ENCODE results near the gene MYBPHL. TPM values are rescaled to one million over a fixed set of nuclear protein-coding genes. Genes with fewer than 3 reads are reported as not detected.
A peak's percentile ranks its signal among the peaks of the same experiment; 100 is the strongest.

Gene MYBPHL
- polyA plus RNA-seq, 1 experiment: not detected

DNA sequence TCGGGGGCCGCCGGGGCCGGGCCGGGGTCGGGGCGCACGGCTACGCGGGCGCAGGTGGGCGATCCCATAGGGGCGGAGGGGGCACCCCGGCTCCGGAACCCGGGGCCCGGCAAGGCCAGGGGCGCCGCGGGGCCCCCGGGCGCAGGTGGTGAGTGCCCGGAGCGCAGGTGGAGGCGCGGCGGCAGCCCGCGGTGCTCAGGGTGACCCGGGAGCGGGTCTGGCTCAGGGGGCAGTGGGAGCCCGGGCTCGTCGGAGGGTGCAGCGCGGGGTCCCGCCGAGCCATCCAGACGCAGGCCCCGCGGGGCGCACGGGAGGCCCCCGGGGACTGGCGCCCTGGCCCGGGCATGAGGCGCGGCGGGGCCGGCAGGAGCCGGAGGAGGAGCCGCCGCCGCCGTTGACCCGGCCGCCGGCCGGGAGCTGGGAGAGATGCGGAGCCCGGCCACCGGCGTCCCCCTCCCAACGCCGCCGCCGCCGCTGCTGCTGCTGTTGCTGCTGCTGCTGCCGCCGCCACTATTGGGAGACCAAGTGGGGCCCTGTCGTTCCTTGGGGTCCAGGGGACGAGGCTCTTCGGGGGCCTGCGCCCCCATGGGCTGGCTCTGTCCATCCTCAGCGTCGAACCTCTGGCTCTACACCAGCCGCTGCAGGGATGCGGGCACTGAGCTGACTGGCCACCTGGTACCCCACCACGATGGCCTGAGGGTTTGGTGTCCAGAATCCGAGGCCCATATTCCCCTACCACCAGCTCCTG, 57.0 kb downstream of the MYBPHL start:
- H3K27ac ChIP-seq (ENCODE audit: low read depth, low read length): no peak overlapping the region
- ChIA-PET POLR2A (interaction anchor here (1.0 kb wide), 1 partner anchor 9 kb away, joined by 4 read pairs; no protein-coding TSS in a partner anchor), CTCF (interaction anchor here (2.1 kb wide), 1 partner anchor 10 kb away, joined by 6 read pairs; no protein-coding TSS in a partner anchor)
- peaks cover 17% of the 10 kb centered on the region for H3K9me3 ChIP-seq (ENCODE audit: control insufficient read depth, insufficient read depth, low read length)
- no peaks in the 10 kb centered on the region for H3K27me3 ChIP-seq (ENCODE audit: control insufficient read depth, insufficient read depth, low read length)
- TF ChIP-seq, protein P1, sequence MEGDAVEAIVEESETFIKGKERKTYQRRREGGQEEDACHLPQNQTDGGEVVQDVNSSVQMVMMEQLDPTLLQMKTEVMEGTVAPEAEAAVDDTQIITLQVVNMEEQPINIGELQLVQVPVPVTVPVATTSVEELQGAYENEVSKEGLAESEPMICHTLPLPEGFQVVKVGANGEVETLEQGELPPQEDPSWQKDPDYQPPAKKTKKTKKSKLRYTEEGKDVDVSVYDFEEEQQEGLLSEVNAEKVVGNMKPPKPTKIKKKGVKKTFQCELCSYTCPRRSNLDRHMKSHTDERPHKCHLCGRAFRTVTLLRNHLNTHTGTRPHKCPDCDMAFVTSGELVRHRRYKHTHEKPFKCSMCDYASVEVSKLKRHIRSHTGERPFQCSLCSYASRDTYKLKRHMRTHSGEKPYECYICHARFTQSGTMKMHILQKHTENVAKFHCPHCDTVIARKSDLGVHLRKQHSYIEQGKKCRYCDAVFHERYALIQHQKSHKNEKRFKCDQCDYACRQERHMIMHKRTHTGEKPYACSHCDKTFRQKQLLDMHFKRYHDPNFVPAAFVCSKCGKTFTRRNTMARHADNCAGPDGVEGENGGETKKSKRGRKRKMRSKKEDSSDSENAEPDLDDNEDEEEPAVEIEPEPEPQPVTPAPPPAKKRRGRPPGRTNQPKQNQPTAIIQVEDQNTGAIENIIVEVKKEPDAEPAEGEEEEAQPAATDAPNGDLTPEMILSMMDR (IDR thresholded peaks at IDR 0.05; ENCODE audit: low read depth, low read length): no peak
- DNase-seq (ENCODE audit: low read depth, low spot score): no peak
- peak overlapping the region; percentile 54 for H3K4me3 ChIP-seq (ENCODE audit: low read depth, low read length)

DNA sequence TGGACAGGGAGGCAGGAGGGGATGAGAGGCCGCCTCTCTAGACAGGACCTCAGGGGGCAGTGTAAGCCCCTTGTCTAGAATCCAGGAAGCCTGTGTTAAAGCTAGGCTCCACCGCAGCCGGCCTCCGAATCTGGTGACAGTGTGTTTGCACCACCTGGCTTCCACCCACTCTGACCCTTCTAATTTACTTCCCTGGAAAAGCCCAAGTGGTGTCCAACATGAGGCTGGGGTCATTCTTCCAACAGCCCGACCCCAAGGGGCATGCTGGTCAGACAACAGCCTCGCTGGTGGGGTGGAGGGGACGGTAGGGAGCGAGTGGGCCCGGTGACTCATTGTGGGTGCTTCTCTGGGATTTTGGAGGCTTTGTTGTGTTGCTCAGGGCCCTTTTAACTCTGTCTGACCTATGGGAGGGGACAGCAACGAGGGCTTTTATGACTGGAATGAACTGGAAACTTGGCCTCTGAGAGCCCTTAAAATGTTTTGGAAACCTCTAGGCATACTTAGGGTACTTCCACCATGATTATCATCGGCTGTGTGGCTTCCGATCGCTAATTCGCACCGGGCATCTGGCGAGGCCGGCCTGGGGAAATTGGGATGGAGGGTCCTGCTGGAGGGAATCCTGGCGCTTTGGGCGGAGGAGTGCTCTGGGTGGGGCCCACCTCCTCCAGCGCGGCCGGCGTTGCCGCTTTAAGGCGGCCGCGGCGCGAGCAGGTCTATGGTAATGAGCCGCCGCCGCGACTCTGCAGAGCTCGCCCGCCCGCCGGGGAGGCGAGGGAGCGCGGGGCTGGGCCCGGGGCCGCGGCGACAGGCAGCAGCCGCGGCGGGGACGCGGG, 57.8 kb downstream of the MYBPHL start, which contains the start of gene CELSR2:
TSS of gene CELSR2 (plus strand) at position 743 of the 833 bp plus-strand sequence. CDS start 541 bp downstream, outside the sequence.
- Histone ChIP-seq H3K27ac (ENCODE audit: low read depth, low read length) (no peak within 1 kb of the TSS), H3K27me3 (ENCODE audit: control insufficient read depth, insufficient read depth, low read length) (no peaks in the 10 kb centered on the region), H3K9me3 (ENCODE audit: control insufficient read depth, insufficient read depth, low read length) (peaks cover 17% of the 10 kb centered on the region), H3K4me3 (ENCODE audit: low read depth, low read length) (peak within 1 kb of the TSS; percentile 54)
- TF ChIP-seq, protein P1 (IDR thresholded peaks at IDR 0.05; ENCODE audit: low read depth, low read length): no peak
- ChIA-PET POLR2A (no interaction called here), CTCF (interaction anchor here (2.1 kb wide), 1 partner anchor 10 kb away, joined by 6 read pairs; no protein-coding TSS in a partner anchor)
- DNase-seq (ENCODE audit: low read depth, low spot score): no peak

DNA sequence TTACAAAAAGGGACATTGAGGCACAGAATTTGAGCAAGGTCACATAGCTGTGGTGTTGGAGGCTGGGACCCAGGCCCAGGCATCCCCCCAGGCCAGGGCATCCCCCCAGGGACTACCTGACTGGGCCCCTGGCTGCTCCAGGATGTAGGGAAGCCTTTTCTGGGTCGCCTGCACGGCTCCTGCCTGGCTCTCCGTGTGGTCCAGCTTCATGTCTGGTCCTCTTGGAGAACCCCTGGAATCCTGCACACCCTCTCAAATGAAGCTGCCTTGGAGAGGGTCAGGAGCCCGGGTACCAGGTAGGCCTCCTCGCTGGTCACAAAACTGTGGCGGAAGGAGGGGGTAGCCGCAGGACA, 58.4 kb downstream of the MYBPHL start:
- CTCF ChIA-PET: interaction anchor here (2.1 kb wide), 1 partner anchor 9 kb away, joined by 6 read pairs; no protein-coding TSS in a partner anchor
- Histone ChIP-seq H3K9me3 (ENCODE audit: control insufficient read depth, insufficient read depth, low read length) (peaks cover 17% of the 10 kb centered on the region), H3K4me3 (ENCODE audit: low read depth, low read length) (no peak overlapping the region), H3K27me3 (ENCODE audit: control insufficient read depth, insufficient read depth, low read length) (no peaks in the 10 kb centered on the region), H3K27ac (ENCODE audit: low read depth, low read length) (no peak overlapping the region)
- DNase-seq (ENCODE audit: low read depth, low spot score): no peak
- TF ChIP-seq, protein P1 (IDR thresholded peaks at IDR 0.05; ENCODE audit: low read depth, low read length): no peak
- POLR2A ChIA-PET: no interaction called here

DNA sequence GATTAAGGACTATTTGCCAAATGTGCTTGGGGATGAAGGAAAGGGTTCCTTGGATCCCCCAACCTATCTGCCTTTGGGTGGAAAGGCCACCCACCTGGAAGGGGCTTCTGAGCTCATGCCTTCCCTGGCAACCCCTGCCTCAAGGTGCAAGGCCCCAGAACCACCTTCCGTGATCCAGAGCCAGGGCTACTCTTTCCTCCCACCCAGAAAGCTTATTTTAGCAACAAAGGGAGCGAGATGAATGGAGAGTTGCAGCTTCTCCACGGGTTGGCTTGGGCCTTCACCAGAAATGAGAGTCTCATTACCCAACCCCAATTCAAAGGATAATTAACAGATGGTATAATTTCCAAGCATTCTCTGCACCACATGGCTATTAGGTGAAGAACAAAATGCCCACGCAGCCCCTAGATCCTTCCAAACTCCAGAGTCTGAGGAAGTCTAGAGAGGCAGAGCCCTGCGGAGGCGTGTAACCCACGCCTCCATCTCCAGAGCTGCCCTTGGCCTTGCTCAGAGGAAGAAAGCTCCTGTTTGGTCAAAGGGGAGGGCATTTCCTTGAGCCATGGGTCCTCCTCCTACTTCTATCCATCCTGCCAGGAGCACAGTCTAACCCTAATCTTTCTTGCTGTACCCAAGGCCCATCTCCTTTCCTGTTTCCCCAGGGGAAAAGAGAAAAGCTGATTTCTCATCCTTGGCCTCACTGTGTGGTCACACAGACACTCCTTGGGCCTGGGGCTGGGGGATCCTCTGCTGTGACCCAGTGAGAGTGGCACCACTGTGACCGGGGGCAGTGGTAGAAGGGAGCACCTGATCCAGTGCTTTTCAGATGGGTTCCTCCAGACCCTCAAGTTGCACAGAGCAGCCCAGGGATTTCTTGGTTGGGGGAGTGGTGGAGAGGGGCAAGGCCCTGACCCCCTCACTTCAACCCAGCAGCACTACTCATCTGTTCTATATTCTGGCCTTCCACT, 59.1 kb downstream of the MYBPHL start:
- Histone ChIP-seq H3K4me3 (ENCODE audit: low read depth, low read length) (no peak overlapping the region), H3K9me3 (ENCODE audit: control insufficient read depth, insufficient read depth, low read length) (peaks cover 16% of the 10 kb centered on the region), H3K27me3 (ENCODE audit: control insufficient read depth, insufficient read depth, low read length) (no peaks in the 10 kb centered on the region), H3K27ac (ENCODE audit: low read depth, low read length) (no peak overlapping the region)
- ChIA-PET CTCF (interaction anchor here (0.7 to 1.5 kb wide), 5 partner anchors 8 to 148 kb away, joined by 3 to 4 read pairs (median 3); no protein-coding TSS in a partner anchor), POLR2A (no interaction called here)
- TF ChIP-seq, protein P1 (IDR thresholded peaks at IDR 0.05; ENCODE audit: low read depth, low read length): no peak
- no peak for DNase-seq (ENCODE audit: low read depth, low spot score)
